Upper lobe of right lung (tissue), 1 donor: Measurements from ENCODE around the gene FAM222B. TPM values are rescaled to one million over a fixed set of nuclear protein-coding genes. Genes with fewer than 3 reads are reported as not detected.

Experiments used
- ATAC-seq: fragments of 200-7000 bp; cut with Tn5 transposase; one replicate; pipeline ENCODE4 v1.9.1; 2020; ENCODE audit warnings: mild to moderate bottlenecking, moderate library complexity
- DNase-seq: peaks from one replicate; pipeline ENCODE4 v3.0.0-alpha.2; 2020
- H3K27ac ChIP-seq: fragments of 200-600 bp; one replicate; pipeline ENCODE4 v1.8.0; 2022
- H3K27me3 ChIP-seq: fragments of 200-600 bp; one replicate; pipeline ENCODE4 v1.8.0; 2022; ENCODE audit warnings: mild to moderate bottlenecking
- H3K36me3 ChIP-seq: fragments of 200-600 bp; one replicate; pipeline ENCODE4 v1.8.0; 2022
- H3K4me1 ChIP-seq: fragments of 200-600 bp; one replicate; pipeline ENCODE4 v1.8.0; 2022
- H3K4me3 ChIP-seq: fragments of 200-600 bp; one replicate; pipeline ENCODE4 v1.8.0; 2022; ENCODE audit warnings: mild to moderate bottlenecking
- H3K9me3 ChIP-seq: fragments of 200-600 bp; one replicate; pipeline ENCODE4 v1.8.0; 2022
- CTCF ChIP-seq: fragments of 200-600 bp; IDR thresholded peaks from one replicate; pipeline ENCODE4 v1.8.0; 2022; ENCODE audit warnings: antibody characterized with exemption
- intact Hi-C: fragments of 100-400 bp; cut with DNase I; formaldehyde crosslinking; loops from one replicate; pipeline ENCODE4 v1.11.0; 2022
- long read RNA-seq: library from polyadenylated mRNA; unstranded; transcript quantifications from one replicate; pipeline ENCODE4 v2.0.0, GENCODE V29; 2021
- total RNA-seq: library from RNA; stranded (reverse); fragmentation: NEBNext Ultra II Directional; extraction: Animal tissue kit (Norgen Biotek cat#: 25700); gene quantifications from one replicate; pipeline ENCODE4 v1.2.1, GENCODE V29; 2021
- donor health status: DM: no; HTN: yes; CAD: no; lungs with severe emphysema.

FAM222B gene, protein sequence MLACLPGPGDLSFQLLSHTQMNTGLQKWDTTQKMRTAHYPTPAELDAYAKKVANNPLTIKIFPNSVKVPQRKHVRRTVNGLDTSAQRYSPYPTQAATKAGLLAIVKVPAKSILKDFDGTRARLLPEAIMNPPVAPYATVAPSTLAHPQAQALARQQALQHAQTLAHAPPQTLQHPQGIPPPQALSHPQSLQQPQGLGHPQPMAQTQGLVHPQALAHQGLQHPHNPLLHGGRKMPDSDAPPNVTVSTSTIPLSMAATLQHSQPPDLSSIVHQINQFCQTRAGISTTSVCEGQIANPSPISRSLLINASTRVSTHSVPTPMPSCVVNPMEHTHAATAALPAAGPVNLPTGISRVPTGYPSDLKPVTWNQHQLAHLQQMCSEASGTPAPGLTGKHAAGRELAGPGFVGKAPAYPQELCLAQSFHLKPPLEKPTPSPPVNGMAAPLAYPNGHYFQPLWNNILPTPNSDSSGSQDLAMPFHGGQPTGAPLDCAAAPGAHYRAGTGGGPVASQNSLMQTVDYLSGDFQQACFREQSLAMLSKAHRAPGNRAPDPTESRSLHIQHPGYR
- 22.2 TPM for total RNA-seq
- long read RNA-seq, full-length matches to known transcripts: 10 of 30 reads
- long read RNA-seq, partial matches to known transcripts: 0 of 30 reads
- long read RNA-seq, other reads (novel, unspliced or antisense): 20 of 30 reads

DNA sequence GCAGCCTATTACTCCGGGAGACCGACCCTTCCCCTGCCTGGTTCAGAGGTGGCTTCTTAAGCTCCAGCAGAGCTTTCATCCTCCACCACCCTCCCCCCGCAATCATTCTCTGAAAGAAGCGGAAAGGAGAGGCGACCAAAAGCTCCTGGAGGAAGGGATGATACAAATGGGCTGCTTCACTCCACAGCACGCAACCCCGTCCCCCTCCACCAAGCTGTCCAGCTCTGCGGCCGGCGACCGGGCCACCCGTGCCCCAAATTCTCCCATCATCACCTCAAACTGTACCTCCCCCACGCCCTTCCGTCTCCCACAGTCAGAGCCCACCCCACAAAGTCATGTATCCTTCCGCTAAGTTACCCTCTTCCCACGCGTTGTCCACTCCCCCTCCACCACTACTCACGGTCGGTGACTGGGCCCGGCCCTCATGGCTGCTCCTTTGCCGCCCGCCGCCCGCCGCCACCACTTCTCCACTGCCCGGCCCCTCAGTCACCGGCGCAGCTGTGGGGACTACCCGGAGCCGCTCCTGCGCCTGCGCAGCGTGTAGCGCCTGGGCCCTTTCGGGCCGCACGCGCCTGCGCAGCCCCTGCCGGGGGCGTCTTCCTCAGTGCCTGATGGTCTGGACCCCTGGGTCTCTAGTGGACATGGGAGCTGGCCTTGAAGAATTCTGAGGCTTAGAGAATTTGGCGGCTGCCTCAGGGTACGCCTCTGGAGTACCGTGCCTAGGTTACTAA is at the start of gene FAM222B:
FAM222B (minus strand) TSS at position 509 of the 731 bp plus-strand sequence. CDS start 76,123 bp downstream, outside the sequence.
- ATAC-seq (peak; percentile 100), DNase-seq (peak; percentile 94)
- peak within 1 kb of the TSS; percentile 84 for H3K4me3 ChIP-seq
- H3K27me3 ChIP-seq: no peaks in the 10 kb centered on the region
- intact Hi-C loops: loop anchor here (10.0 kb wide), 1 partner anchor 62 kb away; the partner anchor contains the start of gene DHRS13
- H3K36me3 ChIP-seq: no peaks in the 10 kb centered on the region
- no peaks in the 10 kb centered on the region for H3K9me3 ChIP-seq
- H3K4me1 ChIP-seq: peaks cover 5% of the 10 kb centered on the region
- TF ChIP-seq CTCF: no peak
- H3K27ac ChIP-seq: peak within 1 kb of the TSS; percentile 86

- Histone ChIP-seq H3K27me3 (no peaks in the 10 kb centered on the region), H3K4me1 (peaks cover 45% of the 10 kb centered on the region), H3K9me3 (no peaks in the 10 kb centered on the region), H3K27ac (no peak overlapping the region), H3K36me3 (peaks cover 6% of the 10 kb centered on the region), H3K4me3 (no peak overlapping the region)
- no peak for ATAC-seq
- no peak for DNase-seq
- intact Hi-C loops: no loop called here
- no peak for TF ChIP-seq CTCF
Observed at GRCh38 chr17:28892024-28892423, 49.4 kb upstream of the FAM222B start.

GRCh38 chr17:28891201-28891600 is 48.6 kb upstream of the FAM222B start:
- no peak for ATAC-seq
- Histone ChIP-seq H3K36me3 (peaks cover 10% of the 10 kb centered on the region), H3K4me3 (no peak overlapping the region), H3K4me1 (peaks cover 40% of the 10 kb centered on the region), H3K9me3 (no peaks in the 10 kb centered on the region), H3K27me3 (no peaks in the 10 kb centered on the region), H3K27ac (no peak overlapping the region)
- DNase-seq: no peak
- no peak for TF ChIP-seq CTCF
- intact Hi-C loops: no loop called here

GRCh38 chr17:28889996-28890395 is 47.4 kb upstream of the FAM222B start:
- ATAC-seq (no peak), DNase-seq (no peak)
- H3K9me3 ChIP-seq: no peaks in the 10 kb centered on the region
- peaks cover 22% of the 10 kb centered on the region for H3K36me3 ChIP-seq
- H3K4me1 ChIP-seq: peaks cover 33% of the 10 kb centered on the region
- H3K27ac ChIP-seq: no peak overlapping the region
- intact Hi-C loops: no loop called here
- TF ChIP-seq CTCF: no peak
- H3K4me3 ChIP-seq: no peak overlapping the region
- H3K27me3 ChIP-seq: no peaks in the 10 kb centered on the region

GRCh38 chr17:28888832-28889231 is 46.2 kb upstream of the FAM222B start:
- Histone ChIP-seq H3K4me3 (no peak overlapping the region), H3K27ac (no peak overlapping the region), H3K9me3 (no peaks in the 10 kb centered on the region), H3K27me3 (no peaks in the 10 kb centered on the region), H3K36me3 (peaks cover 34% of the 10 kb centered on the region), H3K4me1 (peaks cover 26% of the 10 kb centered on the region)
- DNase-seq (no peak), ATAC-seq (no peak)
- intact Hi-C loops: no loop called here
- no peak for TF ChIP-seq CTCF
